GM12878 (cell line): Measurements from ENCODE around the gene KCND2.
"Not testable (repeated sequence)": the region's sequence is repeated elsewhere in the genome, so short reads cannot be mapped to it uniquely, and the experiment has no call there.

Experiments used
- ATF7 ChIP-seq: fragments of 450-650 bp; IDR thresholded peaks from 2 replicates; pipeline ENCODE4 v1.6.1; 2016; ENCODE audit warnings: low read depth, mild to moderate bottlenecking
- CTCF ChIP-seq, 3 experiments: IDR thresholded peaks in 2 of 3; conservative IDR thresholded peaks in 1 of 3; 2 replicates each; pipeline ENCODE4 v1.5.1; 2011; ENCODE audit warnings: low read depth in 3 of 3, low read length in 3 of 3, mild to moderate bottlenecking in 3 of 3, control low read depth in 2 of 3, moderate library complexity in 2 of 3, inconsistent platforms in 1 of 3, mixed read lengths in 1 of 3; ENCODE audit not compliant: control insufficient read depth in 2 of 3, insufficient read depth in 1 of 3; ENCODE audit errors: extremely low read depth in 1 of 3
- GABPA ChIP-seq: IDR thresholded peaks from 2 replicates; pipeline ENCODE4 v1.6.1; 2014; ENCODE audit warnings: antibody characterized with exemption, low read depth, mild to moderate bottlenecking, inconsistent platforms
- MTA3 ChIP-seq: IDR thresholded peaks from 2 replicates; pipeline ENCODE4 v1.6.1; 2012; ENCODE audit warnings: low read length, inconsistent platforms, borderline replicate concordance
- MXI1 ChIP-seq: fragments of 150-350 bp; IDR thresholded peaks from 2 replicates; pipeline ENCODE4 v1.6.1; 2011; ENCODE audit warnings: low read depth, mild to moderate bottlenecking, inconsistent platforms, low read length, improper control_type of control experiment
- MYC ChIP-seq: IDR thresholded peaks from 2 replicates; pipeline ENCODE4 v1.6.1; 2011; ENCODE audit warnings: mild to moderate bottlenecking, low read length, moderate library complexity, inconsistent platforms; ENCODE audit not compliant: insufficient read depth, insufficient replicate concordance, insufficient read length, severe bottlenecking
- NFYB ChIP-seq: IDR thresholded peaks from 2 replicates; pipeline ENCODE4 v1.6.1; 2011; ENCODE audit warnings: low read depth, mild to moderate bottlenecking, low read length, improper control_type of control experiment, moderate library complexity; ENCODE audit not compliant: insufficient read depth
- POLR2A ChIP-seq: IDR thresholded peaks from 2 replicates; pipeline ENCODE4 v1.6.1; 2011; ENCODE audit warnings: low read depth, mild to moderate bottlenecking, low read length
- POLR2AphosphoS5 ChIP-seq: IDR thresholded peaks from 2 replicates; pipeline ENCODE4 v1.6.1; 2011; ENCODE audit warnings: mild to moderate bottlenecking, low read length, inconsistent platforms
- REST ChIP-seq: IDR thresholded peaks from 2 replicates; pipeline ENCODE4 v1.6.1; 2012; ENCODE audit warnings: mild to moderate bottlenecking, low read depth, low read length
- TAF1 ChIP-seq: IDR thresholded peaks from 2 replicates; pipeline ENCODE4 v1.6.1; 2011; ENCODE audit warnings: mild to moderate bottlenecking, low read depth, low read length, borderline replicate concordance
- TF ChIP-seq, protein P1 (sequence below): IDR thresholded peaks from 2 replicates; pipeline ENCODE4 v1.6.1; 2011; ENCODE audit warnings: low read depth, low read length, improper control_type of control experiment, borderline replicate concordance

- TF ChIP-seq, protein P1, sequence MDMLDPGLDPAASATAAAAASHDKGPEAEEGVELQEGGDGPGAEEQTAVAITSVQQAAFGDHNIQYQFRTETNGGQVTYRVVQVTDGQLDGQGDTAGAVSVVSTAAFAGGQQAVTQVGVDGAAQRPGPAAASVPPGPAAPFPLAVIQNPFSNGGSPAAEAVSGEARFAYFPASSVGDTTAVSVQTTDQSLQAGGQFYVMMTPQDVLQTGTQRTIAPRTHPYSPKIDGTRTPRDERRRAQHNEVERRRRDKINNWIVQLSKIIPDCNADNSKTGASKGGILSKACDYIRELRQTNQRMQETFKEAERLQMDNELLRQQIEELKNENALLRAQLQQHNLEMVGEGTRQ, result not testable (repeated sequence)
- TF ChIP-seq NFYB; MYC; REST; MXI1; CTCF (IDR thresholded peaks at IDR 0.05 in 2 of 3, conservative IDR thresholded peaks at IDR 0.05 in 1 of 3; ENCODE audit: control insufficient read depth in 2 of 3, extremely low read depth in 1 of 3, insufficient read depth in 1 of 3, low read depth in 3 of 3, low read length in 3 of 3); ATF7; GABPA; TAF1; POLR2AphosphoS5; POLR2A; MTA3: not testable (repeated sequence)
These were observed 32.6 kb upstream of the KCND2 start for GRCh38 chr7:120240350-120240749.
